K562 (cell line): ENCODE data around the gene SEMA3F. TPM values are rescaled to one million over a fixed set of nuclear protein-coding genes. Genes with fewer than 3 reads are reported as not detected.

Source experiments
- CAMTA2 ChIP-seq: fragments of 250-450 bp; sonication (Bioruptor Pico); conservative IDR thresholded peaks from 2 replicates; pipeline ENCODE4 v1.5.1; 2022
- CREM ChIP-seq: IDR thresholded peaks from 2 replicates; pipeline ENCODE4 v1.6.1; 2014; ENCODE audit warnings: antibody characterized with exemption, low read depth
- ELF4 ChIP-seq: fragments of 450-650 bp; formaldehyde crosslinking; IDR thresholded peaks from 2 replicates; pipeline ENCODE4 v1.4.0; 2022; ENCODE audit warnings: missing genetic modification characterization
- ETV6 ChIP-seq, 3 experiments: fragments of 150-350 bp in 1 of 3; sonication (generic) in 1 of 3; formaldehyde crosslinking in 1 of 3; IDR thresholded peaks; 2 replicates each; pipeline versions ENCODE4 v1.6.1 to v1.8.0; 2014 to 2022; ENCODE audit warnings: borderline replicate concordance in 2 of 3, low read depth in 2 of 3, antibody characterized with exemption in 1 of 3, low read length in 1 of 3, mild to moderate bottlenecking in 1 of 3, missing genetic modification reagents in 1 of 3
- HNRNPH1 ChIP-seq: fragments of 200-400 bp; formaldehyde crosslinking; optimal IDR thresholded peaks from 2 replicates; pipeline ENCODE3; 2017; ENCODE audit warnings: low read depth, mild to moderate bottlenecking, low read length, moderate library complexity
- MAFF ChIP-seq: IDR thresholded peaks from 2 replicates; pipeline ENCODE4 v1.6.1; 2012; ENCODE audit warnings: low read length, improper control_type of control experiment
- PHF8 ChIP-seq: fragments of 200-600 bp; sonication (generic); IDR thresholded peaks from 2 replicates; pipeline ENCODE4 v1.6.1; 2012; ENCODE audit warnings: mixed run types, mild to moderate bottlenecking, inconsistent platforms, low read length, moderate library complexity, borderline replicate concordance
- POLR2AphosphoS5 ChIP-seq: IDR thresholded peaks from 2 replicates; pipeline ENCODE4 v1.6.1; 2011; ENCODE audit warnings: mild to moderate bottlenecking, low read depth, low read length, moderate library complexity; ENCODE audit not compliant: control insufficient read depth, insufficient read depth
- PTBP1 ChIP-seq: fragments of 200-400 bp; formaldehyde crosslinking; IDR thresholded peaks from 2 replicates; pipeline ENCODE4 v1.6.1; 2017; ENCODE audit warnings: low read depth, low read length
- polyA plus RNA-seq, 8 experiments: library from polyadenylated mRNA; depleted of rRNA in 4 of 8; stranded (reverse) in 5 of 8; unstranded in 3 of 8; fragments of >200 nt; fragmentation: Nextera tagmentation in 2 of 8; fragmentation: Illumina TruSeq in 1 of 8; extraction: Ambion mirVana in 2 of 8; extraction: Trizol in 1 of 8; gene quantifications; 2 replicates each; pipeline versions ENCODE4 v1.2.1 to v1.2.3, GENCODE V29; 2011 to 2014; ENCODE audit warnings: inconsistent platforms in 1 of 8, missing spikeins in 1 of 8
- total RNA-seq, 7 experiments: library from RNA; depleted of rRNA in 6 of 7; stranded (reverse); fragments of >200 nt in 6 of 7; fragmentation: Illumina TruSeq in 2 of 7; extraction: Trizol in 2 of 7; gene quantifications; 2 replicates each; pipeline versions ENCODE4 v1.2.1 to v1.2.3, GENCODE V29; 2011 to 2021; ENCODE audit warnings: low replicate concordance in 1 of 7
- TF ChIP-seq, protein P1 (sequence below): fragments of 450-650 bp; formaldehyde crosslinking; IDR thresholded peaks from 2 replicates; pipeline ENCODE4 v1.4.0; 2020; ENCODE audit warnings: mild to moderate bottlenecking, moderate library complexity
- TF ChIP-seq, protein P2 (sequence below), 2 experiments: fragments of 450-650 bp; formaldehyde crosslinking in 1 of 2; IDR thresholded peaks; 2 replicates each; pipeline versions ENCODE4 v1.4.0 to v1.6.1; 2014 to 2020; ENCODE audit warnings: mild to moderate bottlenecking in 2 of 2, borderline replicate concordance in 1 of 2, low read depth in 1 of 2
- TF ChIP-seq, protein P3 (sequence below): fragments of 200-800 bp; sonication (Bioruptor generic); IDR thresholded peaks from 2 replicates; pipeline ENCODE4 v1.6.1; 2017; ENCODE audit warnings: missing genetic modification characterization, missing compliant biosample characterization
- TF ChIP-seq, protein P4 (sequence below): fragments of 250-450 bp; sonication (Bioruptor Pico); IDR thresholded peaks from 2 replicates; pipeline ENCODE4 v1.4.0; 2020; ENCODE audit warnings: mild to moderate bottlenecking

SEMA3F gene
- total and polyA plus RNA-seq, 9 of the 15 experiments (the other 6 are each of a cell fraction or from before 2014, with no cell fraction given): 0.58 to 3.0 (median 2.0) TPM; not detected in 2

DNA sequence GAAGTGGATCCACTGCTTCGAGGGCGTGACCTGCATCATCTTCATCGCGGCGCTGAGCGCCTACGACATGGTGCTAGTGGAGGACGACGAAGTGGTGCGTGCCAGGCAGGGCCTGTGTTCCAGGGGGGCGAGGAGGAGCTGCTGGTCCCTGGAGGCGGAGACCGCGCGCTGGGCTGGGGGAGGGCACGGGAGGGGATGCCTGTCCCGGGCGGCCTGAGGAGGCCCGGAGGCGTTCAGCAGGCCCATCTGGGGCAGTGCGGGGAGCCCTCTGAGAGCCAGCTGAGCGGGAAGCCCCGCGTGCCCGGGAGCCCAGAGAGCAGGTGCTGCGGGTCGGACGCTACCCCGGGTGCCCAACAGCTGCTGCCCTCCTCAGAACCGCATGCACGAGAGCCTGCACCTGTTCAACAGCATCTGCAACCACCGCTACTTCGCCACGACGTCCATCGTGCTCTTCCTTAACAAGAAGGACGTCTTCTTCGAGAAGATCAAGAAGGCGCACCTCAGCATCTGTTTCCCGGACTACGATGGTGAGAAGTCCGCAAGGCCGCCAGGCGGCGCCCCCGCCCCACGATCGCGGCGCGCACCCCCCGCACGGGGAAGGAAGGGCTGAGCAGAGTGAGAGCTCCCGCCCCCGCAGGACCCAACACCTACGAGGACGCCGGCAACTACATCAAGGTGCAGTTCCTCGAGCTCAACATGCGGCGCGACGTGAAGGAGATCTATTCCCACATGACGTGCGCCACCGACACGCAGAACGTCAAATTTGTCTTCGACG is 39.2 kb downstream of the SEMA3F start (continued):
- TF ChIP-seq, protein P1, sequence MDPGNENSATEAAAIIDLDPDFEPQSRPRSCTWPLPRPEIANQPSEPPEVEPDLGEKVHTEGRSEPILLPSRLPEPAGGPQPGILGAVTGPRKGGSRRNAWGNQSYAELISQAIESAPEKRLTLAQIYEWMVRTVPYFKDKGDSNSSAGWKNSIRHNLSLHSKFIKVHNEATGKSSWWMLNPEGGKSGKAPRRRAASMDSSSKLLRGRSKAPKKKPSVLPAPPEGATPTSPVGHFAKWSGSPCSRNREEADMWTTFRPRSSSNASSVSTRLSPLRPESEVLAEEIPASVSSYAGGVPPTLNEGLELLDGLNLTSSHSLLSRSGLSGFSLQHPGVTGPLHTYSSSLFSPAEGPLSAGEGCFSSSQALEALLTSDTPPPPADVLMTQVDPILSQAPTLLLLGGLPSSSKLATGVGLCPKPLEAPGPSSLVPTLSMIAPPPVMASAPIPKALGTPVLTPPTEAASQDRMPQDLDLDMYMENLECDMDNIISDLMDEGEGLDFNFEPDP (CRISPR knock-in tag): no peak
- no peak for TF ChIP-seq PTBP1
- no peak for TF ChIP-seq HNRNPH1
- TF ChIP-seq, protein P2, sequence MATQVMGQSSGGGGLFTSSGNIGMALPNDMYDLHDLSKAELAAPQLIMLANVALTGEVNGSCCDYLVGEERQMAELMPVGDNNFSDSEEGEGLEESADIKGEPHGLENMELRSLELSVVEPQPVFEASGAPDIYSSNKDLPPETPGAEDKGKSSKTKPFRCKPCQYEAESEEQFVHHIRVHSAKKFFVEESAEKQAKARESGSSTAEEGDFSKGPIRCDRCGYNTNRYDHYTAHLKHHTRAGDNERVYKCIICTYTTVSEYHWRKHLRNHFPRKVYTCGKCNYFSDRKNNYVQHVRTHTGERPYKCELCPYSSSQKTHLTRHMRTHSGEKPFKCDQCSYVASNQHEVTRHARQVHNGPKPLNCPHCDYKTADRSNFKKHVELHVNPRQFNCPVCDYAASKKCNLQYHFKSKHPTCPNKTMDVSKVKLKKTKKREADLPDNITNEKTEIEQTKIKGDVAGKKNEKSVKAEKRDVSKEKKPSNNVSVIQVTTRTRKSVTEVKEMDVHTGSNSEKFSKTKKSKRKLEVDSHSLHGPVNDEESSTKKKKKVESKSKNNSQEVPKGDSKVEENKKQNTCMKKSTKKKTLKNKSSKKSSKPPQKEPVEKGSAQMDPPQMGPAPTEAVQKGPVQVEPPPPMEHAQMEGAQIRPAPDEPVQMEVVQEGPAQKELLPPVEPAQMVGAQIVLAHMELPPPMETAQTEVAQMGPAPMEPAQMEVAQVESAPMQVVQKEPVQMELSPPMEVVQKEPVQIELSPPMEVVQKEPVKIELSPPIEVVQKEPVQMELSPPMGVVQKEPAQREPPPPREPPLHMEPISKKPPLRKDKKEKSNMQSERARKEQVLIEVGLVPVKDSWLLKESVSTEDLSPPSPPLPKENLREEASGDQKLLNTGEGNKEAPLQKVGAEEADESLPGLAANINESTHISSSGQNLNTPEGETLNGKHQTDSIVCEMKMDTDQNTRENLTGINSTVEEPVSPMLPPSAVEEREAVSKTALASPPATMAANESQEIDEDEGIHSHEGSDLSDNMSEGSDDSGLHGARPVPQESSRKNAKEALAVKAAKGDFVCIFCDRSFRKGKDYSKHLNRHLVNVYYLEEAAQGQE (IDR thresholded peaks at IDR 0.05; ENCODE audit: borderline replicate concordance): peak; percentile 94
- TF ChIP-seq, protein P2 (CRISPR knock-in tag; IDR thresholded peaks at IDR 0.05; ENCODE audit: low read depth): no peak
- TF ChIP-seq CREM: peak; percentile 81
- TF ChIP-seq, protein P3, sequence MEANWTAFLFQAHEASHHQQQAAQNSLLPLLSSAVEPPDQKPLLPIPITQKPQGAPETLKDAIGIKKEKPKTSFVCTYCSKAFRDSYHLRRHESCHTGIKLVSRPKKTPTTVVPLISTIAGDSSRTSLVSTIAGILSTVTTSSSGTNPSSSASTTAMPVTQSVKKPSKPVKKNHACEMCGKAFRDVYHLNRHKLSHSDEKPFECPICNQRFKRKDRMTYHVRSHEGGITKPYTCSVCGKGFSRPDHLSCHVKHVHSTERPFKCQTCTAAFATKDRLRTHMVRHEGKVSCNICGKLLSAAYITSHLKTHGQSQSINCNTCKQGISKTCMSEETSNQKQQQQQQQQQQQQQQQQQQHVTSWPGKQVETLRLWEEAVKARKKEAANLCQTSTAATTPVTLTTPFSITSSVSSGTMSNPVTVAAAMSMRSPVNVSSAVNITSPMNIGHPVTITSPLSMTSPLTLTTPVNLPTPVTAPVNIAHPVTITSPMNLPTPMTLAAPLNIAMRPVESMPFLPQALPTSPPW (CRISPR knock-in tag): peak; percentile 90
- no peak for TF ChIP-seq CAMTA2 (CRISPR knock-in tag)
- no peak for TF ChIP-seq ELF4
- TF ChIP-seq MAFF: no peak
- TF ChIP-seq, protein P4, sequence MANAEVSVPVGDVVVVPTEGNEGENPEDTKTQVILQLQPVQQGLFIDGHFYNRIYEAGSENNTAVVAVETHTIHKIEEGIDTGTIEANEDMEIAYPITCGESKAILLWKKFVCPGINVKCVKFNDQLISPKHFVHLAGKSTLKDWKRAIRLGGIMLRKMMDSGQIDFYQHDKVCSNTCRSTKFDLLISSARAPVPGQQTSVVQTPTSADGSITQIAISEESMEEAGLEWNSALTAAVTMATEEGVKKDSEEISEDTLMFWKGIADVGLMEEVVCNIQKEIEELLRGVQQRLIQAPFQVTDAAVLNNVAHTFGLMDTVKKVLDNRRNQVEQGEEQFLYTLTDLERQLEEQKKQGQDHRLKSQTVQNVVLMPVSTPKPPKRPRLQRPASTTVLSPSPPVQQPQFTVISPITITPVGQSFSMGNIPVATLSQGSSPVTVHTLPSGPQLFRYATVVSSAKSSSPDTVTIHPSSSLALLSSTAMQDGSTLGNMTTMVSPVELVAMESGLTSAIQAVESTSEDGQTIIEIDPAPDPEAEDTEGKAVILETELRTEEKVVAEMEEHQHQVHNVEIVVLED: no peak
- no peak for TF ChIP-seq ETV6 (IDR thresholded peaks at IDR 0.05; ENCODE audit: borderline replicate concordance in 1 of 2, low read depth in 2 of 2, low read length in 1 of 2)
- TF ChIP-seq ETV6 (CRISPR knock-in tag; IDR thresholded peaks at IDR 0.05; ENCODE audit: borderline replicate concordance): 0 out of 2 replicates have a peak, but pooled peaks have one; percentile 15
- TF ChIP-seq PHF8: no peak
- TF ChIP-seq POLR2AphosphoS5: no peak
